Measurements from ENCODE around the gene PTPRM.

PTPRM gene

DNA sequence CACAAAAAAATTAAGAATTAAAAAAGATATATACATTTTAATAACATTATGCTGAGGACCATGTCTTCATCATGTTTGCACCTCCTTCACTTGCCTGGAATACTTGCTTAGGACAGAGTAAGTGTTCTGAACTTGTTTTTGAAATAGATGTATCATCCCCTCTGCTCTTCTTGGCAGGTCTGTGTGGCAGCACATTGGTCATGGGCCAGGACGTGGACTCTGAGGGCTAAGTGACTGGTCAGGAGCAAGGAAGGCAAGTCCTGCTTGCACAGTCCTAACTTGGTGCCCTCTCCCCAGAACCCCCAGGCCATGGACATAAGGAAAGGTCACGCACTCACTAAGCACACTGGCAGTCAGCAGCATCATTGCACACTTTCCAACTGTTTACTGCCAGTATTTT, 95.8 kb downstream of the PTPRM start:
- DNase-seq (ENCODE audit: extremely low spot score), result no peak
- TF ChIP-seq, protein P1, sequence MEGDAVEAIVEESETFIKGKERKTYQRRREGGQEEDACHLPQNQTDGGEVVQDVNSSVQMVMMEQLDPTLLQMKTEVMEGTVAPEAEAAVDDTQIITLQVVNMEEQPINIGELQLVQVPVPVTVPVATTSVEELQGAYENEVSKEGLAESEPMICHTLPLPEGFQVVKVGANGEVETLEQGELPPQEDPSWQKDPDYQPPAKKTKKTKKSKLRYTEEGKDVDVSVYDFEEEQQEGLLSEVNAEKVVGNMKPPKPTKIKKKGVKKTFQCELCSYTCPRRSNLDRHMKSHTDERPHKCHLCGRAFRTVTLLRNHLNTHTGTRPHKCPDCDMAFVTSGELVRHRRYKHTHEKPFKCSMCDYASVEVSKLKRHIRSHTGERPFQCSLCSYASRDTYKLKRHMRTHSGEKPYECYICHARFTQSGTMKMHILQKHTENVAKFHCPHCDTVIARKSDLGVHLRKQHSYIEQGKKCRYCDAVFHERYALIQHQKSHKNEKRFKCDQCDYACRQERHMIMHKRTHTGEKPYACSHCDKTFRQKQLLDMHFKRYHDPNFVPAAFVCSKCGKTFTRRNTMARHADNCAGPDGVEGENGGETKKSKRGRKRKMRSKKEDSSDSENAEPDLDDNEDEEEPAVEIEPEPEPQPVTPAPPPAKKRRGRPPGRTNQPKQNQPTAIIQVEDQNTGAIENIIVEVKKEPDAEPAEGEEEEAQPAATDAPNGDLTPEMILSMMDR (IDR thresholded peaks at IDR 0.05; ENCODE audit: control extremely low read depth, extremely low read depth, low read depth, missing control alignments), result no peak
- ChIA-PET CTCF (no interaction called here), POLR2A (no interaction called here)

GRCh38 chr18:7663366-7664312, 96.5 kb downstream of the PTPRM start:
- CTCF ChIA-PET, result no interaction called here
- POLR2A ChIA-PET, result no interaction called here
- TF ChIP-seq, protein P1 (IDR thresholded peaks at IDR 0.05; ENCODE audit: control extremely low read depth, extremely low read depth, low read depth, missing control alignments), result no peak
- no peak for DNase-seq (ENCODE audit: extremely low spot score)

- ChIA-PET POLR2A (no interaction called here), CTCF (no interaction called here)
- TF ChIP-seq, protein P1 (IDR thresholded peaks at IDR 0.05; ENCODE audit: control extremely low read depth, extremely low read depth, low read depth, missing control alignments), result no peak
- DNase-seq (ENCODE audit: extremely low spot score), result no peak
Measured at GRCh38 chr18:7666195-7666776, 99.2 kb downstream of the PTPRM start.

DNA sequence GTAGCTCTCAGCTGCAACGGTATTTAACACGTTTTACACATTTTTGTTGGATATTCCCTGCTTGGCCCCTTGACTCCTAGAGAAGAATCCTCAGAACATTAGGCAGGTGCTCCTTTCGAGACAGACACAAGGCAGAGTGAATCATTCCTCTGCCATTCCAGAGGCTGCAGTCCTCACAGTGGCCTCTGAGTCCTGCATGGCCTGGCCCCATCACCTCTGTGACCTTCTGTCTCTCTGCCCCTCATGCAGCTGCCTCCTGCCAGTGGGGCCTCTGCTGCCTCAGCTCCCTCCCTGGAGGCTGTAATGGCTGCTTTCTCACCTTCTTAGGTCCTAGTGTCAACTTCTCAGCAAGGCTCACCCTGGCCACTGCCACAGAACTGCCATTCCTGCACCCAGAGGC, 101.3 kb downstream of the PTPRM start:
- DNase-seq (ENCODE audit: extremely low spot score), result no peak
- ChIA-PET POLR2A (no interaction called here), CTCF (no interaction called here)
- TF ChIP-seq, protein P1 (IDR thresholded peaks at IDR 0.05; ENCODE audit: control extremely low read depth, extremely low read depth, low read depth, missing control alignments), result no peak

DNA sequence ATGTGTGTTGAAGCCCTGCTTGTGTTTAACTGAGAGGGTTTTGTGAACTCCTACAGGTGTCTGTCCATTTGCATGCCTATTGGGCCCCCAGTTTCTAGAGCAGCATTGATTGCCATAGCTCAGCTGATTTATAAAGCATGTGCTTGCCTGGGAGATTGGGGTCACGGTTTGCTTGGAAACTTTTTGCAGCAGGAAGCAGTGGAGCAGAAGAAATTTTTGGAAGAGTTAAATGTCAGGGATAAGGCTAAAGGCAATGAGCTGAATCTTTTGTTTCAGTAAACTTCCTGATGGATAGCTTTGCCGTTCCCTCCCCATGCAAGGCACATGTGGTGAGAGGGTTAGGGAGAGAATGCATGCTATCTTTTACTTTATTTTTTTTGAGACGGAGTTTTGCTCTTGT, 102.2 kb downstream of the PTPRM start:
- CTCF ChIA-PET, result interaction anchor here (1.1 kb wide), 1 partner anchor 35 kb away, joined by 3 read pairs; no protein-coding TSS in a partner anchor
- POLR2A ChIA-PET, result no interaction called here
- DNase-seq (ENCODE audit: extremely low spot score), result no peak
- TF ChIP-seq, protein P1 (IDR thresholded peaks at IDR 0.05; ENCODE audit: control extremely low read depth, extremely low read depth, low read depth, missing control alignments), result no peak

GRCh38 chr18:7671105-7671504, 104.0 kb downstream of the PTPRM start:
- ChIA-PET POLR2A (no interaction called here), CTCF (interaction anchor here (1.7 kb wide), 1 partner anchor 12 kb away, joined by 3 read pairs; no protein-coding TSS in a partner anchor)
- no peak for DNase-seq (ENCODE audit: extremely low spot score)
- TF ChIP-seq, protein P1 (IDR thresholded peaks at IDR 0.05; ENCODE audit: control extremely low read depth, extremely low read depth, low read depth, missing control alignments), result no peak
